GM23338 (cell line): Measurements from ENCODE around the gene NYAP1. TPM values are rescaled to one million over a fixed set of nuclear protein-coding genes. Genes with fewer than 3 reads are reported as not detected.

ENCODE experiments used
- CTCF ChIP-seq, 2 experiments: fragments of 200-600 bp in 1 of 2; sonication (generic) in 1 of 2; conservative IDR thresholded peaks; 2 replicates each; pipeline versions ENCODE4 v1.5.1 to v1.6.1; 2016 to 2017; ENCODE audit warnings: antibody characterized with exemption in 2 of 2, low read depth in 2 of 2, mild to moderate bottlenecking in 2 of 2, moderate library complexity in 1 of 2
- REST ChIP-seq: IDR thresholded peaks from one replicate; pipeline ENCODE4 v1.6.1; 2018; ENCODE audit warnings: antibody characterized with exemption; ENCODE audit not compliant: unreplicated experiment
- STAT1 ChIP-seq: IDR thresholded peaks from one replicate; pipeline ENCODE4 v1.6.1; 2016; ENCODE audit warnings: antibody characterized with exemption; ENCODE audit not compliant: unreplicated experiment
- polyA plus RNA-seq: library from polyadenylated mRNA; unstranded; fragments of >200 nt; fragmentation: Nextera tagmentation; extraction: Ambion mirVana; gene quantifications from 2 replicates; pipeline ENCODE4 v1.2.1, GENCODE V29; 2016
- small RNA-seq: library from RNA; depleted of rRNA; stranded (forward); fragments of <200 nt; gene quantifications from one replicate; pipeline ENCODE3, GENCODE V24; 2014; ENCODE audit warnings: low replicate concordance
- total RNA-seq: library from RNA; depleted of rRNA; stranded (reverse); fragments of >200 nt; shearing (Covaris generic); gene quantifications from 2 replicates; pipeline ENCODE4 v1.2.3, GENCODE V29; 2014; rRNA removed

The NYAP1 gene
- total and polyA plus RNA-seq, 2 experiments from 2014 or later: 0.19 to 4.9 TPM

- no peak for TF ChIP-seq REST
- TF ChIP-seq CTCF (conservative IDR thresholded peaks at IDR 0.05; ENCODE audit: low read depth in 2 of 2): no peak
- no peak for TF ChIP-seq STAT1
Observed at GRCh38 chr7:100544386-100544785, 60.7 kb downstream of the NYAP1 start (continued).

Small RNAs within 50 kb of the gene (small RNA-seq; reads per million reads assigned to genes)
- not detected for gene RN7SL416P

Other genes starting within 250 kb of the NYAP1 start
- not detected in 2 replicates for gene SPDYE3, start 176.2 kb upstream of the NYAP1 start, total RNA-seq
- gene SPDYE3, start 176.2 kb upstream of the NYAP1 start, polyA plus RNA-seq: 3.6 and 4.1 TPM in 2 replicates
- 21.6 and 43.0 TPM in 2 replicates for gene PILRB, start 125.8 kb upstream of the NYAP1 start, total RNA-seq
- 25.3 and 25.5 TPM in 2 replicates for gene PILRB, start 125.8 kb upstream of the NYAP1 start, polyA plus RNA-seq
- gene PILRA, start 110.4 kb upstream of the NYAP1 start, total RNA-seq: 0.38 and 2.6 TPM in 2 replicates
- 5.3 and 5.9 TPM in 2 replicates for gene PILRA, start 110.4 kb upstream of the NYAP1 start, polyA plus RNA-seq
- 0.59 and 1.0 TPM in 2 replicates for gene ZCWPW1, start 55.2 kb upstream of the NYAP1 start, total RNA-seq
- gene ZCWPW1, start 55.2 kb upstream of the NYAP1 start, polyA plus RNA-seq: 2.7 and 4.3 TPM in 2 replicates
- gene MEPCE, start 54.1 kb upstream of the NYAP1 start, total RNA-seq: 21.7 and 32.6 TPM in 2 replicates
- gene MEPCE, start 54.1 kb upstream of the NYAP1 start, polyA plus RNA-seq: 10.0 and 11.4 TPM in 2 replicates
- 47.8 and 58.9 TPM in 2 replicates for gene PPP1R35, start 47.4 kb upstream of the NYAP1 start, total RNA-seq
- gene PPP1R35, start 47.4 kb upstream of the NYAP1 start, polyA plus RNA-seq: 89.3 and 106 TPM in 2 replicates
- 0.52 TPM in 1 of 2 replicates, not detected in the other for gene SPACDR, start 19.7 kb upstream of the NYAP1 start, total RNA-seq
- gene SPACDR, start 19.7 kb upstream of the NYAP1 start, polyA plus RNA-seq: 0.42 TPM in 1 of 2 replicates, not detected in the other
- 22.6 and 24.9 TPM in 2 replicates for gene TSC22D4, start 4.7 kb upstream of the NYAP1 start, total RNA-seq
- 14.6 and 16.4 TPM in 2 replicates for gene TSC22D4, start 4.7 kb upstream of the NYAP1 start, polyA plus RNA-seq
- gene AGFG2, start 55.3 kb downstream of the NYAP1 start, total RNA-seq: 2.4 and 8.9 TPM in 2 replicates
- gene AGFG2, start 55.3 kb downstream of the NYAP1 start, polyA plus RNA-seq: 2.2 and 2.3 TPM in 2 replicates
- gene SAP25, start 90.0 kb downstream of the NYAP1 start, total RNA-seq: 2.0 and 4.1 TPM in 2 replicates
- gene SAP25, start 90.0 kb downstream of the NYAP1 start, polyA plus RNA-seq: 3.8 and 3.9 TPM in 2 replicates
- 51.0 and 51.5 TPM in 2 replicates for gene LRCH4, start 102.2 kb downstream of the NYAP1 start, total RNA-seq
- gene LRCH4, start 102.2 kb downstream of the NYAP1 start, polyA plus RNA-seq: 21.4 and 21.8 TPM in 2 replicates
- gene FBXO24, start 102.4 kb downstream of the NYAP1 start, total RNA-seq: 0.70 and 2.4 TPM in 2 replicates
- 0.82 and 2.1 TPM in 2 replicates for gene FBXO24, start 102.4 kb downstream of the NYAP1 start, polyA plus RNA-seq
- gene PCOLCE, start 118.4 kb downstream of the NYAP1 start, total RNA-seq: 33.3 and 45.5 TPM in 2 replicates
- 70.4 and 81.2 TPM in 2 replicates for gene PCOLCE, start 118.4 kb downstream of the NYAP1 start, polyA plus RNA-seq
- 15.1 and 15.3 TPM in 2 replicates for gene MOSPD3, start 128.6 kb downstream of the NYAP1 start, total RNA-seq
- gene MOSPD3, start 128.6 kb downstream of the NYAP1 start, polyA plus RNA-seq: 18.6 and 23.5 TPM in 2 replicates
- gene TFR2, start 157.6 kb downstream of the NYAP1 start, total RNA-seq: 4.2 and 5.6 TPM in 2 replicates
- gene TFR2, start 157.6 kb downstream of the NYAP1 start, polyA plus RNA-seq: 3.7 and 4.3 TPM in 2 replicates
- gene ACTL6B, start 172.5 kb downstream of the NYAP1 start, total RNA-seq: 0.69 TPM in 1 of 2 replicates, not detected in the other
- 2.5 and 3.5 TPM in 2 replicates for gene ACTL6B, start 172.5 kb downstream of the NYAP1 start, polyA plus RNA-seq
- gene GNB2, start 189.8 kb downstream of the NYAP1 start, total RNA-seq: 153 and 156 TPM in 2 replicates
- 112 and 113 TPM in 2 replicates for gene GNB2, start 189.8 kb downstream of the NYAP1 start, polyA plus RNA-seq
- 50.6 and 69.8 TPM in 2 replicates for gene GIGYF1, start 210.3 kb downstream of the NYAP1 start, total RNA-seq
- gene GIGYF1, start 210.3 kb downstream of the NYAP1 start, polyA plus RNA-seq: 40.0 and 40.4 TPM in 2 replicates
- gene POP7, start 222.2 kb downstream of the NYAP1 start, total RNA-seq: 87.3 and 110 TPM in 2 replicates
- gene POP7, start 222.2 kb downstream of the NYAP1 start, polyA plus RNA-seq: 216 and 219 TPM in 2 replicates
- 0.89 TPM in 1 of 2 replicates, not detected in the other for gene EPO, start 236.5 kb downstream of the NYAP1 start, total RNA-seq
- gene EPO, start 236.5 kb downstream of the NYAP1 start, polyA plus RNA-seq: 0.97 and 1.0 TPM in 2 replicates
- gene ZAN, start 249.7 kb downstream of the NYAP1 start, total RNA-seq: 0.03 TPM in 1 of 2 replicates, not detected in the other
- 0.07 TPM in 1 of 2 replicates, not detected in the other for gene ZAN, start 249.7 kb downstream of the NYAP1 start, polyA plus RNA-seq